HepG2 (cell line): Measurements from ENCODE around the gene ATIC.

Experiments used
- CTCF ChIP-seq: sonication (generic); formaldehyde crosslinking; IDR thresholded peaks from 2 replicates; pipeline ENCODE4 v1.5.0; 2020; ENCODE audit warnings: mild to moderate bottlenecking, missing genetic modification reagents, moderate library complexity
- KLF6 ChIP-seq: IDR thresholded peaks from 2 replicates; pipeline ENCODE4 v1.8.0; 2016; ENCODE audit warnings: missing biosample characterization, missing genetic modification reagents
- MEF2D ChIP-seq: sonication (generic); formaldehyde crosslinking; IDR thresholded peaks from 2 replicates; pipeline ENCODE4 v1.5.1; 2020; ENCODE audit warnings: mild to moderate bottlenecking, missing genetic modification reagents
- TAF1 ChIP-seq: sonication (generic); formaldehyde crosslinking; IDR thresholded peaks from 2 replicates; pipeline ENCODE4 v1.4.0; 2020; ENCODE audit warnings: missing genetic modification reagents
- THAP9 ChIP-seq: sonication (generic); formaldehyde crosslinking; IDR thresholded peaks from 2 replicates; pipeline ENCODE4; 2020; ENCODE audit warnings: missing genetic modification reagents, mild to moderate bottlenecking, borderline replicate concordance
- ZBTB26 ChIP-seq: IDR thresholded peaks from 2 replicates; pipeline ENCODE4 v1.6.1; 2016; ENCODE audit warnings: missing compliant biosample characterization, missing genetic modification reagents, borderline replicate concordance
- ZBTB8A ChIP-seq: sonication (generic); formaldehyde crosslinking; IDR thresholded peaks from 2 replicates; pipeline ENCODE4 v1.4.0; 2020; ENCODE audit warnings: mild to moderate bottlenecking, low read depth, missing genetic modification reagents, borderline replicate concordance
- ZFP36L2 ChIP-seq: sonication (generic); formaldehyde crosslinking; IDR thresholded peaks from 2 replicates; pipeline ENCODE4 v1.4.0; 2020; ENCODE audit warnings: missing genetic modification reagents
- ZNF3 ChIP-seq: IDR thresholded peaks from 2 replicates; pipeline ENCODE4 v1.7.0; 2017; ENCODE audit warnings: inconsistent platforms
- ZNF660 ChIP-seq: sonication (generic); formaldehyde crosslinking; IDR thresholded peaks from 2 replicates; pipeline ENCODE4 v1.5.1; 2020; ENCODE audit warnings: mild to moderate bottlenecking, low read depth, missing genetic modification reagents, borderline replicate concordance

GRCh38 chr2:215361876-215362561, 50.2 kb downstream of the ATIC start:
- no peak for TF ChIP-seq KLF6 (CRISPR knock-in tag)
- TF ChIP-seq ZNF660 (CRISPR knock-in tag), result no peak
- TF ChIP-seq CTCF (CRISPR knock-in tag), result no peak
- no peak for TF ChIP-seq TAF1 (CRISPR knock-in tag)
- no peak for TF ChIP-seq ZFP36L2 (CRISPR knock-in tag)
- TF ChIP-seq MEF2D, result no peak
- no peak for TF ChIP-seq ZBTB8A (CRISPR knock-in tag)
- no peak for TF ChIP-seq ZNF3 (CRISPR knock-in tag)
- TF ChIP-seq THAP9 (CRISPR knock-in tag), result no peak
- TF ChIP-seq ZBTB26 (CRISPR knock-in tag), result no peak
